Measurements from ENCODE around the gene SECISBP2.

- TF ChIP-seq CTCF (IDR thresholded peaks at IDR 0.05; ENCODE audit: insufficient read depth, low read length, poor library complexity, severe bottlenecking) (no peak), EZH2phosphoT487 (conservative IDR thresholded peaks at IDR 0.05; ENCODE audit: low read length) (no peak)
Observed at GRCh38 chr9:89367281-89367680, 49.0 kb downstream of the SECISBP2 start.

All from SU-DHL-6 (cell line).